ENCODE data around the gene SEPTIN11. TPM values are rescaled to one million over a fixed set of nuclear protein-coding genes. Genes with fewer than 3 reads are reported as not detected.

Gene SEPTIN11
- 25.4 TPM for total RNA-seq
- long read RNA-seq, full-length matches to known transcripts: 12 of 26 reads
- long read RNA-seq, partial matches to known transcripts: 2 of 26 reads
- long read RNA-seq, other reads (novel, unspliced or antisense): 12 of 26 reads

- peak; percentile 93 for ATAC-seq (ENCODE audit: poor library complexity)
- DNase-seq: peak; percentile 95
- intact Hi-C loops (cut with DNase I): loop anchor here (10.0 kb wide), 1 partner anchor 55 kb away; no protein-coding TSS in a partner anchor
Measured at GRCh38 chr4:76949276-76950051, at the start of gene SEPTIN11. SEPTIN11 (plus strand) TSS chr4:76949752; CDS start chr4:76949904, 152 bp downstream.

- intact Hi-C loops (cut with DNase I): no loop called here
- DNase-seq (no peak), ATAC-seq (ENCODE audit: poor library complexity) (no peak)
Measured at GRCh38 chr4:76902233-76902890, 47.2 kb upstream of the SEPTIN11 start.

- ATAC-seq (ENCODE audit: poor library complexity) (no peak), DNase-seq (no peak)
- intact Hi-C loops (cut with DNase I): no loop called here
Measured at GRCh38 chr4:76904646-76905190, 44.8 kb upstream of the SEPTIN11 start.

GRCh38 chr4:76905521-76905920, 44.0 kb upstream of the SEPTIN11 start:
- intact Hi-C loops (cut with DNase I): no loop called here
- ATAC-seq (ENCODE audit: poor library complexity): no peak
- DNase-seq: no peak

DNA sequence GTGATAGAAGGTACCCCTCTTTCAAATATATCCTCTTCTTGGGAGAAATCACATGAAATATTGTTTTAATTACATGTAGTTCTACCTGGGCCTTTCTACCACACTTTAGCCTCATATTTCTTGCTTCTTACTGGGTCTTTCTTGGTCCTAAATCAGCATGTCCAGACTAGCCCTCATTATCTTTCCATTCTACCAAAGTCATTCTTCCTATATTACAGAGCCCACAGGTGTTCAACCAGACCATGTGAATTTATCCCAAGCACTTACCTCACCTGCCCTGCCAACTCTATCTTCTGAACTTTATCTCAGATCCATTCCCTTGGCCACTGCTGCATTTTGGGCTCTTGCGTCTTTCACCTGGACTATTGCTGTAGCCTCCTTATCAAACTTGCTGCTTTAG, 39.8 kb upstream of the SEPTIN11 start:
- intact Hi-C loops (cut with DNase I): no loop called here
- no peak for ATAC-seq (ENCODE audit: poor library complexity)
- DNase-seq: no peak

DNA sequence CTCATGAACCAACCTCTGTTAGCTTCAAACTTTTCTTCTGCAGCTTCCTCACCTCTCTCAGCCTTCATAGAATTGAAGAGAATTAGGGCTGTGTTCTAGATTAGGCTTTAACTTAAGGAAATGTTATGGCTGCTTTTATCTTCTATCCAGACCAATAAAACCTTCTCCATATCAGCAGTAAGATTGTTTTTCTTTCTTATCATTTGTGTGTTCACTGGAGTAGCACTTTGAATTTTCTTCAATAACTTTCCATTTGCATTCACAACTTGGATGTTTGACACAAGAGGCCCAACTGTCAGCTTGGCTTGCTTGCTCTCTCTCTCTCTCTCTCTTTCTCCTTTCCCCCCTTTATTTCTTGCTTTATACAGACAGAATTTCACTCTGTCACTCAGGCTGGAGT, 28.8 kb upstream of the SEPTIN11 start:
- DNase-seq: no peak
- no peak for ATAC-seq (ENCODE audit: poor library complexity)
- intact Hi-C loops (cut with DNase I): no loop called here

DNA sequence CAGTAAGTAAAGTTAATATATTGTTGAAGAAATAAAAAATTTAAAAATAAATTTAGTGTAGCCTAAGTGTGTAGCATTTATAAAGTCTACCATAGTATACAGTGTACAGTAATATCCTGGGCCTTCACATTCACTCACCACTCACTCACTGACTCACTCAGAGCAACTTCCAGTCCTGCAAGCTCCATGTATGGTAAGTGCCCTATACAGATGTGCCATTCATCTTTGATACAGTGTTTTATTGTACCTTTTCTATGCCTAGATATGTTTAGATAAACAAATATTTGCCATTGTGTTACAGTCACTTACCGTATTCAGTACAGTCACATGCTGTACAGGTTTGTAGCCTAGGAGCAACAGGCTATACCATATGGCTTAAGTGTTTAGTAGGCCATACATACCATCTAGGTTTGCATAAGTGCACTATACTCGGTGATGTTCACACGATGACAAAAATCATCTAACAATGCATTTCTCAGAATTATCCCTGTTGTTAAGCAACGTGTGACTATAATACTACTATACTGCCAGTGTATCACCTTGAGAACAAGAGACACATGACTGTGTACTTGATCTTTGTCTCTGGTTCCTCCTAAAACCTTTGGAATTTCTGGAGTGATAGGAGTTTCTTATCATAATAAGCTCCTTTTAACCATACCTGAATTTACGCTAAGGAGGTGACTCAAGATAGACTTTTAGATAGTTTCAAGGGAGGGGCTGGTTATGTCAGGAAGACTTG, 25.8 kb upstream of the SEPTIN11 start:
- intact Hi-C loops (cut with DNase I): no loop called here
- ATAC-seq (ENCODE audit: poor library complexity) (no peak), DNase-seq (no peak)

GRCh38 chr4:76926841-76927240, 22.7 kb upstream of the SEPTIN11 start:
- no peak for DNase-seq
- no peak for ATAC-seq (ENCODE audit: poor library complexity)
- intact Hi-C loops (cut with DNase I): no loop called here

DNA sequence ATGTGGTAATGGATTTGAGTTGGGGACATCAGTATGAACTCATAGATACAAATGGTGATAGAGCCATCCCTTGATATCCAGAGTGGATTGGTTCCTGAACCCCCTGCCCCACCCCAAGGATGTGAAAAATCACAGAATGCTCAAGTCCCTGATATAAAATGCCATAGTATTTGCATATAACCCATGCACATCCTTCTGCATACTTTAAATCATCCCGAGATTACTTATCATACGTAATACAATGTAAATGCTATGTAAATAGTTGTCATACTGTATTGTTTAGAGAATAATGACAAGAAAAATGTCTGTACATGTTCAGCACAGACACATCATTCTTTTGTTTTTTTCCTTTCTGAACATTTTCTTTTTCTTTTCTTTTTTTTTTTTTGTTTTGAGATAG, 18.9 kb upstream of the SEPTIN11 start:
- ATAC-seq (ENCODE audit: poor library complexity) (no peak), DNase-seq (no peak)
- intact Hi-C loops (cut with DNase I): no loop called here

GRCh38 chr4:76931087-76931486, 18.5 kb upstream of the SEPTIN11 start:
- intact Hi-C loops (cut with DNase I): no loop called here

DNA sequence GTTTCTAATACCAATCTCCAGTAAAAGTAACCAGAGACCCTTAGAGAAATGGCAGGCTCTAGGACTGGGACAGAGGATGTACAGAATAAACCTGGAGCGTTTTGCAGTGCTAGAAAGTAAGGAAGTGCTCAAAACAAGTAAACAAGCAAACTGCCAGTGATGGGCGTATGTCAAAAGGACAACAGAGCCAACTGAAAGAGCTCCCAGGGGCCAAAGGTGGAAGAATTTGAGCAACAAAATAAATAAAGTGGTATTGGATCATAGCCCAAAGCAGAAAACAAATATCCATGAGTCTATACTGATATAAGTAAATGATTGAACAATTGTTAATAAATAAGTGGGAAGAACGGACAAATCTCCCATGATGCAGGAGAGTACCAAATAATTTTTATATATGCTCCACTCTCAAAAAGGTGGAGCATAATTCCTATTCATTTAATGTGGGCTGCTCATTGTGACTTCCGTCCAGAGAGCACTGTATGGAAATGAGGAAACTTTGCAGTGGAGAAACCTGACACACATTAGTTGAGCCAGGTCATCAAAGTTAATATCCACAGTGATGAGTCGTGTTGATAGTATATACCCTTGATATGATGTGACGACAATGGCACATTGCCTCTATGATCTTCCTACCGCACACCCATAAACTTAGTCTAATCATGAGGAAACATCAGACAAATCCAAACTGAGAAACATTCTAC, 17.8 kb upstream of the SEPTIN11 start:
- DNase-seq: no peak
- ATAC-seq (ENCODE audit: poor library complexity): no peak
- intact Hi-C loops (cut with DNase I): no loop called here

More at GRCh38 chr4:76931087-76931486, 18.5 kb upstream of the SEPTIN11 start:
- ATAC-seq (ENCODE audit: poor library complexity) (no peak), DNase-seq (no peak)

DNA sequence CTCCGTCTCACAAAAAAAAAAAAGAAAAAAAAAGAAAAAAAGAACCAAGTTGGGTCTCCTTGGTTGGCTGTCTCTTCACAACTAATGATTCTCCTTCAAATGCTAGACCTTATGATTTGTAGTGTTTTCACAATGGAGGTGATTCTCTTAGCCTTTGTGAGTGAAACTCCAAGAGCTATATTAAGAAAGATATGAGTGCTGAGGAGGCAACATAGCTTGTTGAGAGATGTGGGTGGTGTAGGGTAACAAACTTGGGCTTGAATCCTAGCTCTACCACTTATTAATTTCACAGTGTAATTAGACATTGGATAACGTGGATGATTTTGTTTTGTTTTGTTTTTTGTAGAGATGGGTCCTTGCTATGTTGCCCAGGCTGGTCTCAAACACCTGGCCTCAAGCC, 10.4 kb upstream of the SEPTIN11 start:
- intact Hi-C loops (cut with DNase I): no loop called here
- no peak for ATAC-seq (ENCODE audit: poor library complexity)
- DNase-seq: no peak

- ATAC-seq (ENCODE audit: poor library complexity) (no peak), DNase-seq (no peak)
- intact Hi-C loops (cut with DNase I): no loop called here
Measured at GRCh38 chr4:76943129-76943620, 6.4 kb upstream of the SEPTIN11 start.

DNA sequence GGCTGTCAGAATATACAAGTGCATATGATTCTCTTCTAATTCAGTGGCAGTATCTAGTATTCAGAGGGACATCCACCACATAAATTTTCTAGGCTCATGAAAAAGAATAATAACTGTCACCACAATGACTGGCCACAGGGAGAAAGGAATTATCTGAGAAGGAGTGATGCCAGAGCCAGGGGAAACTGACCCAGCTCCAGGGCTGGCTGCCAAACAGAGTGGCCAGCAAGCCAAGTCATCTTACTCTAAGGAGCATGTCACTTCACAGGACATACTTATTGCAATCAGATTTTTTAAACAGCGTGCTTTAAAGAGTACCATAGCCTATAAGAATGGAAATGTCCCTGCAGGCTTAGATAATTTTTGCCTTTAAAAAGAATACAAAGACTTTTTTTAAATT, 5.8 kb upstream of the SEPTIN11 start:
- ATAC-seq (ENCODE audit: poor library complexity): no peak
- DNase-seq: peak; percentile 64
- intact Hi-C loops (cut with DNase I): no loop called here

DNA sequence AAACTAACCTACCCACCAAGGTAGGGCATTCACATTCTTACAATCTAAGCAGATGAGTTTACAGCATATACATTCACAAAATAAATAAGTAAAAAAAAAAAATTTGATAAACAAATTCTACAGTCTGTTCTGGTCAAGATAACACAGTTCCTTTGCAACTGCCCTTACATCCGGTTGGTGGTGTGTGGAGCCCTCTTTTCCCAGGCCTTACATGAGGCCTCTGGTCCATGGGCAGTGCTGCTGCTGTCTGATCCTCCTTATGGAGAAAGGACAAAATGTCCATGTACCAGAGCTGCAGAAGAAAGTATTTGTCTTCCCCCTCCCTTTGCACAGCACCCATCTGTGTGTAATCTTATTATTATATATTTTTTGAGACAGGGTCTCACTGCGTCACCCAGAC, 2.2 kb upstream of the SEPTIN11 start:
- ATAC-seq (ENCODE audit: poor library complexity) (no peak), DNase-seq (no peak)
- intact Hi-C loops (cut with DNase I): no loop called here

DNA sequence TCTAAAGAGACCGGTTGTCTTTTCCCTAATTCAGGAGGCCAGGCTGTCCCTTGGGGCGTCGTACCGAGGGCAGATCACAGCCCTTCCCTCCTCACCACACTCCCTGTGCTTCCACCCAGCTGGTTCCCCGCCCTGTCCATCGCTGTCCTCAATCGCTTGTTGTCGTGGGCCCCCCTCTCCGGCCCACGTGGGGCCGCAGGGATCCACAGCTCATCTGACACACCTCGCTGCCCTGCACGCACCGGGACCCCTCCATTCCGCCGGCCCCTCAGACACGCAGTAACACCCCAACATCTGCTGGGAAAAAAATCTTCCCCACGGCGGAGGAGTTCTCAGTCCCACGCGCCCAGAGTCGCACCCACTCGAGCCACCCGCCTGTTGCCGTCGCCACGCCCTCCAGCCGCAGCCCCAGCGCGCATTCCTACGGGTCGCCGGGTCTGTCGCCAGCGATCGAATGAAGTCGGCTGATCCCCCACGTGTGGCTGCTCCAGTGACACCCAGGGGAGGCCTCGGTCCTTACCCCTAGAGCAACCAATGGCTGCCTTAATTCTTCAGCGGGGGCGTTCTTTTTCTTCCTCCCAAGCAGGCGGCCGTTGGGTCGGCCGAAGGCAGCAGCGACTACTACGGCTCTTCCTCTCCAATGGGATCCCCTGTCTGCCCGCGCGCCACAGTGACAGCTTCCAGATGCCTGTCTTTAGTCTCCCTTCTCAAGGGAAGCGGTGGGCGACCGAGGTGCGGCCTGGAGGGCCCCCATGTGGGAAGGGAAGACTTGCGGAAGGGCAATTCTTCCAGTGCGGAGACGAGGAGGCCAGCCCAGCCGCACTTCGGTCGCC, 893 bp upstream of the SEPTIN11 start:
- DNase-seq: peak; percentile 82
- intact Hi-C loops (cut with DNase I): no loop called here
- peak; percentile 60 for ATAC-seq (ENCODE audit: poor library complexity)
